ENCODE data around the gene SLC2A5. TPM values are rescaled to one million over a fixed set of nuclear protein-coding genes. Genes with fewer than 3 reads are reported as not detected.

Gene SLC2A5
- total and polyA plus RNA-seq, 2 donors (not counting 3 experiments of a cell fraction or from before 2014, with no cell fraction given): not detected

DNA sequence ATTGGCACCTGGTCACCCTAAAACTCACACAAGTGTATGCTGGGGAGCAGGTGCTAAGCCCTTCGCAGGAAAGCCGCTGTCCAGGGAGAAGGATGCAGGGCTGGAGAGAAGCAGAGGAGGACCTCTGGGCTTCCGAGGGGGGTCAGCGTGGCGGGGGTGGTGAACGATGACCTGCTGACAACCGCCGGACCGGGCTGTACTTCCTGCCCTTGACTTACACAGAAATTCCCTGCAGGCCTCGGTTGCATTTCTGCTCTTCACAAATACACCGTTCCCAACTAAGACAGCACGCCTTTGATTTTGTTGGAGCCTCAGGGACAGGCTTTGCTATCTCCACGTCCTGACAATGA, 80.8 kb downstream of the SLC2A5 start:
- no peaks in the 10 kb centered on the region for H3K9me1 ChIP-seq (replicated peaks; ENCODE audit: control insufficient read depth, extremely low read depth, insufficient read depth, low read length)
- no peaks in the 10 kb centered on the region for H3K27me3 ChIP-seq (ENCODE audit: control insufficient read depth in 2 of 2, insufficient read depth in 2 of 2, low read length in 2 of 2)
- BruUV-seq (replicated peaks): no TSS peak
- no peaks in the 10 kb centered on the region for H3K79me2 ChIP-seq (ENCODE audit: control insufficient read depth, insufficient read depth, low read length)
- peaks cover 16% of the 10 kb centered on the region for H3K4me1 ChIP-seq (ENCODE audit: control insufficient read depth, extremely low read depth, insufficient read depth, low read length)
- H3K4me3 ChIP-seq (replicated peaks in 1 of 3; ENCODE audit: insufficient read depth in 1 of 3, low read depth in 1 of 3, low read length in 3 of 3): no peak overlapping the region
- FAIRE-seq (no peak), DNase-seq (ENCODE audit: low read depth, low spot score) (no peak)
- CTCF ChIA-PET: interaction anchor here (1.0 to 8.7 kb wide), 10 partner anchors 14 to 130 kb away, joined by 3 to 119 read pairs (median 10); no protein-coding TSS in a partner anchor
- no peak for TF ChIP-seq GATA2 (IDR thresholded peaks at IDR 0.05; ENCODE audit: insufficient read depth, insufficient read length, low read depth, low read length)
- TF ChIP-seq FOS (IDR thresholded peaks at IDR 0.05; ENCODE audit: borderline replicate concordance, insufficient read depth, low read length): no peak
- TF ChIP-seq EZH2 (IDR thresholded peaks at IDR 0.05; ENCODE audit: borderline replicate concordance, low read depth, low read length, severe bottlenecking): no peak
- no peak for TF ChIP-seq POLR2A (IDR thresholded peaks at IDR 0.05; ENCODE audit: low read depth, low read length)
- no peak for TF ChIP-seq POLR2AphosphoS5 (IDR thresholded peaks at IDR 0.05; ENCODE audit: insufficient read depth, low read depth, low read length)
- TF ChIP-seq JUN (IDR thresholded peaks at IDR 0.05; ENCODE audit: borderline replicate concordance, insufficient read depth, insufficient read length, low read depth): no peak
- no peak for TF ChIP-seq MYC (IDR thresholded peaks at IDR 0.05; ENCODE audit: low read depth, low read length)
- no peak for TF ChIP-seq CTCF (IDR thresholded peaks at IDR 0.05; ENCODE audit: extremely low read depth in 1 of 2, insufficient read depth in 1 of 2, low read depth in 1 of 2, low read length in 2 of 2)
- no peak overlapping the region for H2AFZ ChIP-seq (ENCODE audit: low read depth, low read length)
- intact Hi-C loops (cut with micrococcal nuclease): loop anchor here (1.0 to 2.0 kb wide), 2 partner anchors 16 to 70 kb away; no protein-coding TSS in a partner anchor
- no peak overlapping the region for H3K9ac ChIP-seq (replicated peaks; ENCODE audit: extremely low read depth, insufficient read depth, low read length)
- no peak overlapping the region for H3K4me2 ChIP-seq (ENCODE audit: insufficient read depth, low read length)
- POLR2A ChIA-PET: no interaction called here
- dilution Hi-C loops (cut with MboI; ENCODE audit: extremely low pct_ligation_motif_present, low sequenced_read_pairs): no loop called here
- H3K9me3 ChIP-seq (replicated peaks; ENCODE audit: control insufficient read depth, insufficient read depth, low read length): no peaks in the 10 kb centered on the region
- H3K36me3 ChIP-seq (ENCODE audit: control insufficient read depth in 2 of 2, extremely low read depth in 1 of 2, insufficient read depth in 2 of 2, low read length in 2 of 2): no peaks in the 10 kb centered on the region
- H3K27ac ChIP-seq (ENCODE audit: insufficient read depth, low read depth, low read length): no peak overlapping the region
- no peaks in the 10 kb centered on the region for H4K20me1 ChIP-seq (replicated peaks; ENCODE audit: control insufficient read depth, extremely low read depth, insufficient read depth, low read length)

All from endothelial cell of umbilical vein (primary cell).